Measurements from ENCODE around the gene DSC1. TPM values are rescaled to one million over a fixed set of nuclear protein-coding genes. Genes with fewer than 3 reads are reported as not detected.

DSC1 gene
- total RNA-seq, 1 experiment from 2014 or later, result not detected

GRCh38 chr18:31099450-31100230, 63.0 kb downstream of the DSC1 start:
- no peaks in the 10 kb centered on the region; the same call in 1 of the 2 replicates for H3K36me3 ChIP-seq (ENCODE audit: control insufficient read depth, insufficient read depth, low read length)
- in situ Hi-C loops (cut with HindIII; ENCODE audit: low pct_unique_long_range_greater_than_20kb, low sequenced_read_pairs) (no loop called here), intact Hi-C loops (cut with micrococcal nuclease; ENCODE audit: unreplicated experiment) (no loop called here)
- BruUV-seq (replicated peaks), result no TSS peak
- ChIA-PET POLR2A (no interaction called here), CTCF (no interaction called here)
- no peaks in the 10 kb centered on the region for H3K9me3 ChIP-seq (ENCODE audit: control insufficient read depth, insufficient read depth, low read depth, low read length)
- no peak overlapping the region for H3K27ac ChIP-seq (ENCODE audit: low read length)
- ATAC-seq (no peak), DNase-seq (ENCODE audit: low read depth, low spot score) (no peak)
- H3K4me3 ChIP-seq (ENCODE audit: low read depth in 2 of 2, low read length in 2 of 2), result no peak overlapping the region
- TF ChIP-seq SIN3A (IDR thresholded peaks at IDR 0.05; ENCODE audit: borderline replicate concordance, insufficient read depth, low read depth, low read length), result no peak
- TF ChIP-seq REST (IDR thresholded peaks at IDR 0.05; ENCODE audit: insufficient read depth in 1 of 2, low read depth in 2 of 2, low read length in 1 of 2), result no peak
- TF ChIP-seq, protein P1, sequence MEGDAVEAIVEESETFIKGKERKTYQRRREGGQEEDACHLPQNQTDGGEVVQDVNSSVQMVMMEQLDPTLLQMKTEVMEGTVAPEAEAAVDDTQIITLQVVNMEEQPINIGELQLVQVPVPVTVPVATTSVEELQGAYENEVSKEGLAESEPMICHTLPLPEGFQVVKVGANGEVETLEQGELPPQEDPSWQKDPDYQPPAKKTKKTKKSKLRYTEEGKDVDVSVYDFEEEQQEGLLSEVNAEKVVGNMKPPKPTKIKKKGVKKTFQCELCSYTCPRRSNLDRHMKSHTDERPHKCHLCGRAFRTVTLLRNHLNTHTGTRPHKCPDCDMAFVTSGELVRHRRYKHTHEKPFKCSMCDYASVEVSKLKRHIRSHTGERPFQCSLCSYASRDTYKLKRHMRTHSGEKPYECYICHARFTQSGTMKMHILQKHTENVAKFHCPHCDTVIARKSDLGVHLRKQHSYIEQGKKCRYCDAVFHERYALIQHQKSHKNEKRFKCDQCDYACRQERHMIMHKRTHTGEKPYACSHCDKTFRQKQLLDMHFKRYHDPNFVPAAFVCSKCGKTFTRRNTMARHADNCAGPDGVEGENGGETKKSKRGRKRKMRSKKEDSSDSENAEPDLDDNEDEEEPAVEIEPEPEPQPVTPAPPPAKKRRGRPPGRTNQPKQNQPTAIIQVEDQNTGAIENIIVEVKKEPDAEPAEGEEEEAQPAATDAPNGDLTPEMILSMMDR (IDR thresholded peaks at IDR 0.05), result no peak
- TF ChIP-seq TCF7L2 (IDR thresholded peaks at IDR 0.05; ENCODE audit: low read depth, low read length), result no peak
- TF ChIP-seq POLR2AphosphoS5 (IDR thresholded peaks at IDR 0.05; ENCODE audit: low read depth, low read length), result no peak
- H3K4me1 ChIP-seq (ENCODE audit: control insufficient read depth, insufficient read depth, low read length), result no peaks in the 10 kb centered on the region
- H3K27me3 ChIP-seq (ENCODE audit: control insufficient read depth, insufficient read depth, low read length), result peaks cover 2% of the 10 kb centered on the region; the same call in 1 of the 2 replicates

DNA sequence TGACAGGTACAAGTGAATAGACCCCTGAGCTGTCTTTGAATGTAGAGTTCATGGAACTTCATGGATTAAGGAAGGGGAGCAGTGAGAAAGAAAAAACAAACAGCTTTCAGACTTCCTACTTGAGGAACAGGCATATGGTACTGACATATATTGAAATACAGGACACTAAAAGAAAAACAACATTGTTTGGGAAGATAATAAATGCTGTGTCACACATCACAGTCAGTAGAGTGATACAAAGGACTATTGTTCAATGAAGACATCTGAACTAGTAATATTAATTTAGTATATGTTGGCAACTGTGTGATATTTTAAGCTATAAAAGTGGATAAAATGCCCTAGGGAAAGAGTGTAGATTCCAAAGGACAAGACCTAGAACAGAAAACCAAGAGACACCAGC, 63.8 kb downstream of the DSC1 start:
- no peaks in the 10 kb centered on the region for H3K9me3 ChIP-seq (ENCODE audit: control insufficient read depth, insufficient read depth, low read depth, low read length)
- POLR2A ChIA-PET, result no interaction called here
- H3K4me3 ChIP-seq (ENCODE audit: low read depth in 2 of 2, low read length in 2 of 2), result no peak overlapping the region
- no peak for TF ChIP-seq TCF7L2 (IDR thresholded peaks at IDR 0.05; ENCODE audit: low read depth, low read length)
- H3K27me3 ChIP-seq (ENCODE audit: control insufficient read depth, insufficient read depth, low read length), result peaks cover 2% of the 10 kb centered on the region; the same call in 1 of the 2 replicates
- intact Hi-C loops (cut with micrococcal nuclease; ENCODE audit: unreplicated experiment) (no loop called here), in situ Hi-C loops (cut with HindIII; ENCODE audit: low pct_unique_long_range_greater_than_20kb, low sequenced_read_pairs) (no loop called here)
- BruUV-seq (replicated peaks), result no TSS peak
- H3K27ac ChIP-seq (ENCODE audit: low read length), result no peak overlapping the region
- H3K4me1 ChIP-seq (ENCODE audit: control insufficient read depth, insufficient read depth, low read length), result no peaks in the 10 kb centered on the region
- no peak for DNase-seq (ENCODE audit: low read depth, low spot score)
- ATAC-seq, result no peak
- CTCF ChIA-PET, result no interaction called here
- no peaks in the 10 kb centered on the region; the same call in 1 of the 2 replicates for H3K36me3 ChIP-seq (ENCODE audit: control insufficient read depth, insufficient read depth, low read length)

DNA sequence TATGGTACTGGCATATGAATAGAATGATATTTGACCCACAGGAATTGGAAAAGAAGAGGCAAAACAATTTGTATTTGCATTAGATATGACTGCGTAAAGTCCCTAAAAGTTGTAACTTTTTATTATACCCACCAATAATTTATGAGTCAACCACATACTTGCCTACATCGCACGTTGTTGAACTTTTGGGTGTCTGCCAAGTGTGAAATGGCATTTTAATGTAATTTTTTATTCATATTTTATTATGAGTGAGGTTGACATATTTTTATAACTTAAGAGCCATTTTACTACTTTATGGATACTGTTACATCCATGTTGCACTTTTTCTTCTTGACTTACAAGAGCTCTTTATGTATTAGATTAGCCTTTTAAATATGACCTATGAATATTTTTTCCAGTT, 65.0 kb downstream of the DSC1 start:
- TF ChIP-seq SIN3A (IDR thresholded peaks at IDR 0.05; ENCODE audit: borderline replicate concordance, insufficient read depth, low read depth, low read length) (no peak), POLR2AphosphoS5 (IDR thresholded peaks at IDR 0.05; ENCODE audit: low read depth, low read length) (no peak), TCF7L2 (IDR thresholded peaks at IDR 0.05; ENCODE audit: low read depth, low read length) (no peak), REST (IDR thresholded peaks at IDR 0.05; ENCODE audit: insufficient read depth in 1 of 2, low read depth in 2 of 2, low read length in 1 of 2) (no peak)
- TF ChIP-seq, protein P1 (IDR thresholded peaks at IDR 0.05), result no peak
- no peak for DNase-seq (ENCODE audit: low read depth, low spot score)
- ATAC-seq, result no peak
- intact Hi-C loops (cut with micrococcal nuclease; ENCODE audit: unreplicated experiment), result no loop called here
- Histone ChIP-seq H3K27ac (ENCODE audit: low read length) (no peak overlapping the region), H3K27me3 (ENCODE audit: control insufficient read depth, insufficient read depth, low read length) (peaks cover under 1% of the 10 kb centered on the region; the same call in 1 of the 2 replicates), H3K4me1 (ENCODE audit: control insufficient read depth, insufficient read depth, low read length) (no peaks in the 10 kb centered on the region), H3K4me3 (ENCODE audit: low read depth in 2 of 2, low read length in 2 of 2) (no peak overlapping the region), H3K9me3 (ENCODE audit: control insufficient read depth, insufficient read depth, low read depth, low read length) (no peaks in the 10 kb centered on the region), H3K36me3 (ENCODE audit: control insufficient read depth, insufficient read depth, low read length) (no peaks in the 10 kb centered on the region; the same call in 1 of the 2 replicates)
- in situ Hi-C loops (cut with HindIII; ENCODE audit: low pct_unique_long_range_greater_than_20kb, low sequenced_read_pairs), result no loop called here
- ChIA-PET CTCF (no interaction called here), POLR2A (no interaction called here)
- no TSS peak for BruUV-seq (replicated peaks)

Data from Panc1 (cell line).